GM18499 (cell line): Measurements from ENCODE around the gene FIG4.
"Not testable (repeated sequence)": the region's sequence is repeated elsewhere in the genome, so short reads cannot be mapped to it uniquely, and the experiment has no call there.

Experiments used
- ATAC-seq: cut with Tn5 transposase; IDR thresholded peaks from one replicate; pipeline ENCODE4 v1.9.1; 2021; ENCODE audit warnings: moderate number of reproducible peaks; ENCODE audit not compliant: insufficient read depth, unreplicated experiment

FIG4 gene

DNA sequence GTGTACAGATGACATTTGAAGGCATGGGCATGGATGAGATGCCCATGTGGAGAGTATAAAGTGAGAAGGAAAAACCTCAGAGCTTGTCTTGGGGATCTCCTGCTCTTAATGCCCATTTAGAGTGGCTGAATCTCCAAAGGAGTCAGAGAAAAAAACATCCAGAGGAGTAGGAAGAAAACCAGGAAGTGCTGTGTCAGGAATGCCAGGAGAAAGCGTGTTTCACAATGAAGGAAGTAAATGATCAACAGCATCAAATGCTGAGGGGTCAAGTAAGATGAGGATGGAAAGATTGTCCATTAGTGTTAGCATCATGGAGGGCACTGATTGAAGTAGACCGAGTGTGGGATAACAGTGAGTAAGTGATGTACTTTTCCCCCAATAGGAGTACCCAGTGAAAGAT is 56.1 kb downstream of the FIG4 start:
- no peak for ATAC-seq

DNA sequence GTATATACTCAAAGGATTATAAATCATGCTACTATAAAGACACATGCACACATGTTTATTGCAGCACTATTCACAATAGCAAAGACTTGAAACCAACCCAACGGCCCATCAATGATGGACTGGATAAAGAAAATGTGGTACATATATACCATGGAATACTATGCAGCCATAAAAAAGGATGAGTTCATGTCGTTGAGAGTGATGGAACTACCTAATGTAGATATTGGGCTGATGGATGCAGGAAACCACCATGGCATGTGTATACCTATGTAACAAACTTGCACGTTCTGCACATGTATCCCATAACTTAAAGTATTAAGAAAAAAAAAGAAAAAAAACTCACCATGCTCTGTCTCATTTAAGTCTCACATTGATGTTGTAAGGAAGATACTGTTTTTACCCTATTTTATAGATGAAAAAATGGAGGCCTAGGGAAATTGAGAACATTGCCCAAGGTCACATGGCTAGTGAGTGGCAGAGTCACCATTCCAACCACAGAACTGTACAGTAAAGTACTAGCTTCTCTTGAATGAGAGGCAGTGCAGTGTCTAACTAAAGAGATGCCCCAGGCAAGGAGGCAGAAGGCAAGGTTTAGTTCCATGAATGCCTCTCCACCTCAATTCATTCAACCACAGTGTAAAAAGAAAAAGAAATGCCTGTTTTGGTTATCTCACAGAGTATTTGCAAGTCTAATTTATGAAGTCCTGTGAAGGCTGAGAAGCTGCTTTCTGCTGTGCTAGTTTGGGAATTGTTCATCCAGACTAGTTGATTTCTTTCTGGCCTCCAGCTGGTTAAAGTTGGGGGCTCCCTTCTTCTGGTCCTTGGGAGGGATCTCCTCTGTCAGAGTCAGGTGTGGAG is 68.2 kb downstream of the FIG4 start:
- no peak for ATAC-seq

DNA sequence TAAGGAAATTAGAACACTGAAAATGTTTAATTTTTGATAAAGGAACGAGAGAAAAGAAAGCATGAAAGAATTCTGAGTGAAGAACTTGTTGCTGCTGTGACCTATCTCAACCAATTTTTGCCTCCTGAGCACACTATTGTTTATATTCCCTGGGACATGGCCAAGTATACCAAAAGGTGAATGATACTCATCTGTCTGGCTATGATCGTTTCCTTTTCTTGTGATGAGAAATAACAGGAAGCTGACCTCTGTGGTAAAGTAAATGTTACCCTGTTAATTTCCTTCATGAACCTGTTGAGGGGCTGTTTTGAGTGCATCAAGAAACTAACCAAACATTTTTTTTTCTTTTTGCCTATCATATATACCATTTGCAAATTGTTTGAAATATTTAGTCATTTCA is 69.1 kb downstream of the FIG4 start:
- ATAC-seq: no peak

DNA sequence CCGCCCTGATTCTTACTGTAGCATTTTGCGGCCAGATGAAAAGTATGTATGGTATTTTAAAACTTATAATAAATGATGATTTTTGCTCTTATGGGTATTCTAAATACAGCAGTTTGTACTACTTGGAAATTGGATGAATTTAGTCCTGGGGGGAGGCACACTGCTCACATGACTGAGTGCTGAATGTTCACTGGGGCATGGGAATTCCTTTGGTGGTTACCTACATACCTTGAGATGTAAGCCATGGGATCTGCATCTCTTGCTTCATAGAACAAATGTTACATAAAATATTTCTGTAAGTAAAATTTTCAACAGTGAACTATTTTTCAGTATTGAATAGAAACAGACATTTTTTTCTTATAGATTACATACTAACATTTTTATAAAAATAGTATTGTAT is 71.1 kb downstream of the FIG4 start:
- ATAC-seq: no peak

DNA sequence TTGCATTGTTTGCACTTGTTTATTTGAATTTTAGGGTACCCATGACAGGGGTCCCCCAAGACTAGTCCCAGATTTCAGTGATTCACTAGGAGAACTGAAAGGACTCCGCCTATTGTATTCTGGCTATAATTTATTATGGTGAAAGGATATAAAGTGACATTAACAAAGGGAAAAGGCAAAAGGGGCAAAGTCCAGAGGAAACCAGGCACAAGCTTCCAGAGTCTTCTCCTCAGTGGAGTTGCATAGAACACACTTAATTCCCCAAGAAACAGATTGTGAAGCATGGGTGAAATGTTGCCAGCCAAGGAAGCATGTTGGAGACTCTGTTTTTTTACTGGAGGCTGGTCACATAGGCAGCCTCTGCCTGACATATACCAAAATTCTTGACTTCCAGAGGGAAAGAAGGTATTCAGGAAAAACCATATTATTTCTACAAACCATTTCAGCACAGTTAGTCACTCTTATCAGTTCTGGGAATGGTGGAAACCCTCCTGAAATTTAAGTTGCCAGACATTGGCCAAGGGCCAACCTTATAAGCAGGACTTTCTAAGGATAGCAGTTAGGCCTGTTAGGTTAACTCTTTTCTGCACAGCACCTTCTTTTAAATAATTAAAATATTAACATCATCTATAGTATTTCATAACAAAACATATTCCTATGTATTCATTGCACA is 71.8 kb downstream of the FIG4 start:
- ATAC-seq: no peak

DNA sequence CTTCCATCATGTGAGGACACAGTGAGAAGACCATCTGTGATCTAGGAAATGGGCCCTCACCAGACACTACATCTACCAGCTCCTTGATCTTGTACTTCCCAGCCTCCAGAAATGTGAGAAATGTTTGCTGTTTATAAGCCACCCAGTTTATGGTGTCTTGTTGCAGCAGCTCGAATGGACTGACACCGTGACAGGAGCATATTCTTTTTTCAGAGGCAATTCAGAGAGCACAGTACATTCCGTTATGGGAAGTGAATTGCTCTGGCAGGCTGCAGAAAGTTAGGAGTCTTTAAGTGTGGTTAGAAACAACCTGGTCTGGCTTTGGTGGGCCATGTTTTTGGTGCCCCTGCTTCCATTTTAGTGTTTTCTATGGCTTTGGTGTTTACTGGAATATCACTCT is 75.1 kb downstream of the FIG4 start:
- ATAC-seq: no peak

DNA sequence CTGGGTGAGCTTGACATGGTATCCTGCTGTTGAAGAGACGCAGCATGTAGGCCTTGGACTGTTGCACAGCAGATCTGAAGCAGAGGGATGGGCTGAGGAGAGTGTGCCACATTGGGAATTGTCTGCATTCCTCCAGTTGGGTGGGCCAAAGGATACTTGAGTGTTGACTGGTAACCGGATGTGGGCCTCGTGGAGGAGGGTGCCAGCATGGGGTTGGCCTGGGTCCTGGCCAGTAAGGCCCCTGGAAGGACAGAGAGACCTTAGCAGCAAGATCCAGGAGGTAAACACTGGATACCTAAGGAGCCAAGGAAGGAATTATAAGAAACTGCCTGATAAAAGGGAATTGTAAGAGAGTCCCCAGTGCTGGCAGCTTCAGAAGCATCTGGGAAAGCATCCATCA is 76.9 kb downstream of the FIG4 start:
- no peak for ATAC-seq

DNA sequence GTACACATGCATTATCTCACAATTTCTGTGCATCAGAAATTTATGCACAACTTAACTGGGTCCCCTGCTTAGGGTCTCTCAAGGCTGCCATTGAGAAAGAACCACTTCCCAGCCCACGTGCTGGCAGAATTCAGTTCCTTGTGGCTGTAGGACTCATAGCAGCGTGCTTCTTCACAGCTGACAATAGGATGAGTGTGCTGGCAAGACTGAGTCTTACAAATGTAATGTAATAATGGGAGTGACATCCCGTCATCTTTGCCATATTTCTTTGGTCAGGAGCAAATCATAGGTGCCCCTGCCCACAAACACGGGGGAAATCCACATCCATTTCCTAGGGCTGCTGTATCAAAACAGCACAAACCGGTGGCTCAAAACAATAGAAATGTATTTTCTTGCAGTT is 77.4 kb downstream of the FIG4 start:
- no peak for ATAC-seq

DNA sequence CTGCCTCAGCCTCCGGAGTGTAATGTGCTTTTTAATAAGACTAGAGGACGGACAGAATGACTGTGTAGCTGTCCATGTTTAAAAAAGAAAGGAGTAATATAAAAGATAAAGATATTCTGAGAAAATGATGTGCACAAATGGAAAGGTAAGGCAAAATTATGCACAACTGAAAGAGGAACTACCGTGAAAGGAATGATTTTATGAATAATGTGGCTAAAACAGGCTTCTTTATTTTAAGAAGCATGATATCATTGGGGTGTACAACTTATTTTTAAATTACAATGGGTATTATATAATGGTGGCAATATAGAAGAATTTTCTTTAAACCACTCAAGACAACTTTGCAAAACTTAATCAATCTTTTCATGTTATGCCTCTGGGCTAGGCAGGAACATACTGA is 78.1 kb downstream of the FIG4 start:
- ATAC-seq: no peak

DNA sequence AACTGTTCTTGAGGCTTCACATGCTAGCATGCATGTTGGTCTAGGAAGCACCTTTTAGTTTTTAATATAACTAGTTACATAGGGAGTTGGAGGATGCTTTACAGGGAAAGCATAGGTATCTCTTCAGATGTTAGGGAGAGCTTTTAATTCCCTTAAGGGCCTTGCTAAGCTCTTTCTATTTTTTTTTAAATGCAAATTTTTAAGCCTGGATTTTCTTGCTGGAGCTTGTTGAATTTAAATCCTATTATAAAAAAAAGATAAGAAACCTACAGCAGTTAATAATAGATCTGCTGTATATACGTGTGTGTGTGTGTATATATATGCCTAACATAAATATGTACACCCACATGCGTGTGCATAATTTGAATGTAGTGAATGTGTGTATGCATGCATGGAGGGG is 79.0 kb downstream of the FIG4 start:
- no peak for ATAC-seq

DNA sequence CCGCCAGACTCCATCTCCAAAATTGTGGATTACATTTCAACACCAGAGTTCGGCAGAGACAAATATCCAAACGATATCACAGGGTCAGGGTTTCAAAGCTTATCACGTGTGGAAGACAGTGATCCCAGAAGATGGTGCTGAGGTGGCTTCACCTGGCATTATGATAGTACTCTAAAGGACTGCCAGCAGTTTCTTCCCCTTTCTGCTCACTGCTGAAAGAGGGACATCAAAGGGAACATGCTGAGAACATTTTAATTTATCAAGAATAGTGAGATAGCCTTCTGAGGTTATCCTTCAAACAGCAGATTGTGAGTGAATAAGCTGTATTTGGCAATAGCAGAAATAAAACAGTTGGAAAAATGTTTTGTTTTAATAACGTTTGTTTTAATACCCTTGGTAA is 79.7 kb downstream of the FIG4 start:
- ATAC-seq: no peak

DNA sequence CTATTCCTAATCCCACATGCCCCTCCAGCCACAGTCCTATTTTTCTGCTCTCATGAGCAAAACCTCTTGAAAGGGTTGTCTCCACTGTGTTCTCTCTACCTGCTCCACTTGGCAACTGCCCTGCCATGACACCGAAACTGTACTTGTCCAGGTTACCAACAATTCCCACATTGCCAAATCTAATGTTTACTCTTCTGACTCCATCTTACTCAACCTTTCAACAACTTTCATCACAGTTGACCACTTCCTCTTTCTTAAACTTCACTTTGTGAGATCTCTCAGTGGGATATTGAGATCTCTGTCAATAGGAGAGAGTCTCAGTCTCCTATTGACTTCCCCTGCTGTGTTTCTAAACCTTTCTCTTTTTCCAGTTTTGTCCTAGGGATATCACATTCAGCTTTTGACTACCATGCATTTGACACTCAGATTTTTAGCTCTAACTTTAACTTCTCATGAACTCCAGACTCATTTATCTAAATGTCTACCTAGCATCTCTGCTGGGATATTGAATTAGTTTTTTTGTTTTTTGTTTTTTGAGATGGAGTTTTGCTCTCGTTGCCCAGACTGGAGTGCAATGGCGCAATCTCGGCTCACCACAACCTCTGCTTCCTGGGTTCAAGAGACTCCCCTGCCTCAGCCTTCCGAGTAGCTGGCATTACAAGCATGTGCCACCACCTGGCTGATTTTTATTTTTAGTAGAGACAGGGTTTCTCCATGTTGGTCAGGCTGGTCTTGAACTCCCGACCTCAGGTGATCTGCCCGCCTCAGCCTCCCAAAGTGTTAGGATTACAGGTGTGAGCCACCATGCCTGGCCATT is 81.1 kb downstream of the FIG4 start:
- ATAC-seq: not testable (repeated sequence)

DNA sequence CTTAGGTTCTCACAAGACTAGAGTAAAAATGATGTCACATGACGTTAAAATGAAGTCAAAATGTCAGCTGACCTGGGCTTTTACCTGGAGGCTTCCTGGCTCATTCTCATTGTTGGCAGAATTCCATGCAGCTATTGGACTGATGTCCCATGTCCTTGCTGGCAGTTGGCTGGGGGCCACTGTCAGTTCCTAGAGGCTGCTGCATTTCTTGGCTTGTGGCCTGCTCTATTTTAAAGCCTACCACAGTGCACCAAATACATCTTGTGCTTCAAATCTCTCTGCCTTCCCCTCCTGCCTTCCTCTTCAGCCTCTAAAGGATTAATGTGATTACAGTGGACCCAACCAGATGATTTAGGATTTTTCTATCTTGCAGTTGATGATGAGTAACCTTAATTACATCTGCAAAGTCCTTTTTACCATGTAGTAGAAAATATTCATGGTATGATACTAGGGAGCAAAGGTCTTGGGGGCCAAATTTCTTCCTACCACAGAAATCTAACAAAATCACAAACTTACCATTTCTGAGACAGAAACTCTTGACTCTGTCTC is 81.9 kb downstream of the FIG4 start:
- ATAC-seq: no peak

DNA sequence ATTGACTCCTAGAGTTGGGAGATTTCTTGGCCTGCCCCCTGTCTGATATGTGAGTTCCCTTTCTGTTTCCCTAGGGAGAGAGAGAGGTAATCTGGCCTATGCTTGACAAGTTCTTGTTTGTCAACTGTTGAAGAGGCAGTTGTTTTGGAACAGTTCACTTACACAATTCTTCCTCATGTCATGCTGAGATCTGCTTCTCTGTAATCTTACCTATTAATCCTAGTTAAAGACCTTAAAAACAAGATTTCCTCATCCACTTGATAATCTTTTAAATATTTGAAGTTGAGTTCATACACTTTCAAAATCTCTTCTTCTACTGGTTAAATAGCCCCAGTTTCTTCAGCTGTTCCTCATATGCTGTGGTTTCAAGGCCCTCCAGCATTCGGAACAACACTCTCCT is 89.9 kb downstream of the FIG4 start:
- ATAC-seq: no peak

DNA sequence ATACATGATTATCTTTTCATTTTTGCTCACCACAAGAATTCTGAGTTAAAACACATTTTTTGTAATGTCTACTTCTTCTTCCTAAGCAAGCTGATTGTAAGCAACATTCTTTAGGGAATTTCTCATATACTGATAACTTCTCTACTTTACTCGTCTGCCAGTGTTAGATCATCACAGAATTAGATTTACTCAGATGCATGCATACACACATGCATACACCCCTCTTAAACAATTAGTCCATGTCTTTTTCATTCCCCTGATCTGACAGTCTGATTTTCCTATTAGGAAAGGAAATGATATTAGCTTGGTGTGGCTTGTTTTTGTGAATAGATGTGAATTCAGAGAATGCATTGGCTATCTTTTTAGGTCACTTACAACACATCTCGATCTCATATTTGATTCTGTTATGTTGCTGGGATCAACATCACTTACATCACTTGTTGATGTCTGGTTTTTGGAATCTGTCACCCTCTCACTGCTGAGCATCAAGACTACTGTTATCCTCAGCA is 91.4 kb downstream of the FIG4 start:
- ATAC-seq: no peak

DNA sequence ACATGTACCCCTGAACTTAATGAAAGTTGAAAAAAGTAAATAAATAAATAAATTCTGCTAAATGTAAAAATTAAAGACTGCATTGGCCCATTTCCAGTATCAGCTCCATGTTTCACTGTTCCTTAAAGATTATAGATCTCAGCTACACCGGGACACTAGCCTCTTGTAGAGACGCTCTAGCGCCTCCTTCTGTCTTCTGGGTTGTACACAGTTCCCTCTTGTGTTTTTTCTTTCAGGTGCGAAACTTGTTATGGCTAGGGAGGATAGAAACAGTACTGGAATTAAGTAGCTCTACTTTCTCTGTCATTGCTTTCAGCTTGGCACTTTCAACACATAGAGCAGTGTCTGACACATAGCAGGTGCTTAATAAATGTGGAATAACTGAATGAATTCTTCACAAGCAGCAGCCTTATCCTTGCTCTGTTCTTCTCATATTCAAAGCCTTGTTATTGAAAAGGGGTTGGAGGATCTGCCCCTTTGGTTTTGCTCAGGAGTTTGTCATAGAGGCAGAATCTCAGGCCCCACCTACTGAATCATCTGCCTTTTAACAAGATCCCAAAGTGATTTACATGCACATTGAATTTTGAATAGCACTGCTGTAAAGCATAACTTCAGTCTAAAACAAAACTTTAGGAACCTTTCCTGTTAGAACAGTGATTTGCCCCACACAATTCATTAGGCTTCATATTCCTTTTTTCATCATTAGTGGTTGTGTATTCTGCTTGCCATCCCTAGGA is 92.3 kb downstream of the FIG4 start:
- ATAC-seq: no peak

DNA sequence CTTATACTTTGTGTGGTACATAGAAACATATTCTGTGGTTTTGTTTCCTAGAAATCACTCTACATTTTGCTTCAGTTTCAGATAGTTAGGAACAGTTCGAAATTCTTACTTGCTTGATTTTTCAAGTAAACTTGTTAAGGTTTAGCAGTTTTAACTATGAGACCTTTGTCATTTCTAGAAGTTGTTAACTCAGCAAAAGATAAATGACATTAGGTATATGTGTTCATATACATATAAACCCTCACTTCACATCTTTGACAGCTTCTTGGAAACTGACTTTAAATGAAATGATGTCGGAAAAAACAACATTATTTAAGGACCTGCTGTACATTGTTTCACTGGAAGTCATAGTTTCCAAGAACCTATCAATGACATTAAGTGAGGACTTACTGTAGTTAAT is 96.2 kb downstream of the FIG4 start:
- no peak for ATAC-seq

DNA sequence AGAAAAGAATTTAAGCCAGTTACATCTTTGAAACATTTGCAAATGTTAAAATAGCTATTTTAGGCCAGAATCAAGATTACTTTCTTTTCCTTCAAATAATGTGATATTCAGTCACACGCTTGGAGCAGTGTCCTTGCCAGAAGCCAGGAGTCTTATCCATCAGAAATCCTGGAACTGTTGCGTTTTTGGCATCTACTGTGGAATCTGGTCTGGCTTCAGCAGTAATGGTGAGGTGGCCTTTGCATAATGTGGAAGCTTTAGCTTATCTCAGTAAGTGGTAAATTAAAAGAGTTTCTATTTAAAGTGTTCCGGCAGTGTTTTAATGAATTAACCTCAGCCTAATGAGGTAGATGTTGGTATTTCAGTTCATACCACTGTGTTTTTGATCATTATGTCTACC is 97.6 kb downstream of the FIG4 start:
- no peak for ATAC-seq

DNA sequence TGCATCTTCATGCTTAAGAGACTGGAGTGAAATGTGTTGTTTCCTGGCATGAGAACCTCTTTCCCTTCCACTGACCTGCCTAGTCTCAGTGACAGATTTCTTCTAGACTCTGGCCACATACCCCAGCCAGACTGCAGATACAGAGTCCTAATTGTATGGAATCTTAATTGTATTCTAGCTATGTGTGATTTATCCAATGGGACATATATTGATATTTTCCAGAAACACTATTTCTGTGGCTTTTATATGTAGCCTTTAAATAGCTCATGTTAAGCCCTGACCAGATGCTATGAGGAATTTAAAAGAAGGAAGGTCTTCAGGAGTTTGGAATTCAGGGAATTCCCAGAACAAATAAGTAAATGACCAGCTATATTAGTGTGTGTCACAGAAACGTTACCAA is 99.0 kb downstream of the FIG4 start:
- no peak for ATAC-seq

DNA sequence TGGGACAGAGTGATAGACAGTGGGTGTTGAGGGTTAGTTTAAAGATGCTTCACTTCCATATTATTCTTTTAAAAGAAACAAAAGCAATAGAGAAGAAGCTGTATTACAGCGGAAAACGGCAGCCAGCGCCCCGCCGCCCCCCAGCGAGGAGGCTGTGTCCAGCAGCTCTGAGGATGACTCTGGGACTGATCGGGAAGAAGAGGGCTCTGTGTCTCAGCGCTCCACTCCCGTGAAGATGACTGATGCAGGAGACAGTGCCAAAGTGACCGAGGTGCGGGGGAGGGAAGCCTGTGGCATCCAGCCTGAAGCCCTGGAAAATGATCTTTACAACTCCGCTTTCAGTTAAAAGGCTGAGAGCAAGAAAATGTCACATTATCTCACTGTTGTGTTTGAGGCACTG is 100.2 kb downstream of the FIG4 start:
- ATAC-seq: no peak
